MM.1S (cell line): ENCODE measurements around the gene MMP19.

Experiments used
- CTCF ChIP-seq: fragments of 300-600 bp; sonication (generic); IDR thresholded peaks from 2 replicates; pipeline ENCODE4 v1.5.1; 2016; ENCODE audit warnings: antibody characterized with exemption, low read length, mixed read lengths
- EZH2 ChIP-seq: fragments of 300-600 bp; sonication (generic); optimal IDR thresholded peaks from 2 replicates; pipeline ENCODE3; 2017; ENCODE audit warnings: low read depth, mild to moderate bottlenecking, antibody characterized with exemption, low read length, mixed read lengths
- EZH2phosphoT487 ChIP-seq: fragments of 300-600 bp; sonication (generic); IDR thresholded peaks from 2 replicates; pipeline ENCODE4 v1.6.1; 2018; ENCODE audit warnings: antibody characterized with exemption, low read length

- TF ChIP-seq EZH2 (no peak), CTCF (no peak), EZH2phosphoT487 (no peak)
Observed at GRCh38 chr12:55850401-55850800, 7.7 kb upstream of the MMP19 start.
